H1 (cell line): ENCODE data around the gene SLC9A3.

Experiments
- ATF2 ChIP-seq: IDR thresholded peaks from 2 replicates; pipeline ENCODE4 v1.6.1; 2012; ENCODE audit warnings: low read length, inconsistent platforms
- ATF3 ChIP-seq: IDR thresholded peaks from 2 replicates; pipeline ENCODE4 v1.6.1; 2011; ENCODE audit warnings: low read depth, mild to moderate bottlenecking, low read length; ENCODE audit not compliant: insufficient read depth
- CHD1 ChIP-seq: IDR thresholded peaks from 2 replicates; pipeline ENCODE4 v1.6.1; 2012; ENCODE audit warnings: low read depth, low read length, improper control_type of control experiment
- CTCF ChIP-seq, 3 experiments: IDR thresholded peaks; 1 replicate in 2 of 3; 2 replicates in 1 of 3; pipeline versions ENCODE4 v1.5.1 to v1.6.1; 2011; ENCODE audit warnings: low read length in 3 of 3, mild to moderate bottlenecking in 3 of 3, inconsistent platforms in 2 of 3, low read depth in 1 of 3, moderate library complexity in 1 of 3; ENCODE audit not compliant: insufficient read depth in 1 of 3; ENCODE audit errors: control extremely low read depth in 1 of 3
- EGR1 ChIP-seq: IDR thresholded peaks from 2 replicates; pipeline ENCODE4 v1.6.1; 2011; ENCODE audit warnings: low read depth, low read length, borderline replicate concordance
- EP300 ChIP-seq, 2 experiments: IDR thresholded peaks; 1 replicate in 1 of 2; 2 replicates in 1 of 2; pipeline ENCODE4 v1.6.1; 2011 to 2012; ENCODE audit warnings: low read depth in 2 of 2, low read length in 2 of 2, mild to moderate bottlenecking in 2 of 2, borderline replicate concordance in 1 of 2, inconsistent platforms in 1 of 2, moderate library complexity in 1 of 2
- MAFK ChIP-seq: IDR thresholded peaks from 2 replicates; pipeline ENCODE4 v1.6.1; 2012; ENCODE audit warnings: low read depth, mild to moderate bottlenecking, improper control_type of control experiment, low read length
- POLR2A ChIP-seq, 2 experiments: IDR thresholded peaks; 1 replicate in 1 of 2; 2 replicates in 1 of 2; pipeline ENCODE4 v1.6.1; 2011; ENCODE audit warnings: low read depth in 2 of 2, low read length in 2 of 2, mild to moderate bottlenecking in 2 of 2; ENCODE audit errors: control extremely low read depth in 1 of 2
- SAP30 ChIP-seq: fragments of 300-600 bp; sonication (generic); IDR thresholded peaks from 2 replicates; pipeline ENCODE4 v1.7.1; 2012; ENCODE audit warnings: low read length, moderate library complexity, mild to moderate bottlenecking, inconsistent platforms; ENCODE audit not compliant: insufficient read depth, insufficient replicate concordance
- SRF ChIP-seq: IDR thresholded peaks from 2 replicates; pipeline ENCODE4 v1.6.1; 2011; ENCODE audit warnings: mild to moderate bottlenecking, low read depth, low read length, moderate library complexity
- TCF12 ChIP-seq: IDR thresholded peaks from 2 replicates; pipeline ENCODE4 v1.6.1; 2011; ENCODE audit warnings: low read depth, mild to moderate bottlenecking, low read length
- USF2 ChIP-seq: IDR thresholded peaks from 2 replicates; pipeline ENCODE4 v1.6.1; 2011; ENCODE audit warnings: low read length, improper control_type of control experiment
- ZNF274 ChIP-seq: IDR thresholded peaks from 2 replicates; pipeline ENCODE4 v1.7.0; 2012; ENCODE audit warnings: low read length, borderline replicate concordance; ENCODE audit errors: extremely low read depth

- TF ChIP-seq ATF3 (no peak), CTCF (IDR thresholded peaks at IDR 0.05; ENCODE audit: control extremely low read depth in 1 of 3, insufficient read depth in 1 of 3, low read depth in 1 of 3, low read length in 3 of 3) (no peak), SAP30 (no peak), EP300 (IDR thresholded peaks at IDR 0.05; ENCODE audit: borderline replicate concordance in 1 of 2, low read depth in 2 of 2, low read length in 2 of 2) (no peak), POLR2A (IDR thresholded peaks at IDR 0.05; ENCODE audit: control extremely low read depth in 1 of 2, low read depth in 2 of 2, low read length in 2 of 2) (no peak), MAFK (no peak), ZNF274 (no peak), ATF2 (no peak), TCF12 (no peak), USF2 (no peak), CHD1 (no peak), EGR1 (no peak), SRF (no peak)
Measured at GRCh38 chr5:530001-530955, 6.0 kb upstream of the SLC9A3 start.
